ENCODE data around the gene CHCHD2. TPM values are rescaled to one million over a fixed set of nuclear protein-coding genes. Genes with fewer than 3 reads are reported as not detected.

Gene CHCHD2
- total RNA-seq, 3 donors from 2014 or later: 233 to 287 (median 282) TPM

DNA sequence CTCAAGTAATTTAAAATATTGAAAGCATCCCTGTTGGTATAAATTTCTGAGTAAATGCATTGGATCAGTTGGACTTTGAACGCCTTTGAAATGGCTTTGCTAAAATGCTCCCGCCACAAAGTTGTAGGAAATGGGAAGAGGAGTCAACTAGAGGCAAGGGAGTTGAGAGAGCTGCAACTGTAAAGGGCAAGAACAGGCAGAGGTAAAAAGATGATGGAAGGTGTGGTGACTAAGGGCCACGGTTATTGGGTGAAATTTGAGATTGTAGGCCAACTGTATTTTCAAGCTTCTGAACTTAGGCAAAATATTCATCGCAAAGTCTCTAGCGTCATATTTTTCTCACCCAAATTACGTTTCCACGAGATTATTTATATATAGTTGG is 42.8 kb downstream of the CHCHD2 start:
- intact Hi-C loops (cut with DNase I, micrococcal nuclease): no loop called here
- no peaks in the 10 kb centered on the region for H3K9me3 ChIP-seq
- TF ChIP-seq, protein P1, sequence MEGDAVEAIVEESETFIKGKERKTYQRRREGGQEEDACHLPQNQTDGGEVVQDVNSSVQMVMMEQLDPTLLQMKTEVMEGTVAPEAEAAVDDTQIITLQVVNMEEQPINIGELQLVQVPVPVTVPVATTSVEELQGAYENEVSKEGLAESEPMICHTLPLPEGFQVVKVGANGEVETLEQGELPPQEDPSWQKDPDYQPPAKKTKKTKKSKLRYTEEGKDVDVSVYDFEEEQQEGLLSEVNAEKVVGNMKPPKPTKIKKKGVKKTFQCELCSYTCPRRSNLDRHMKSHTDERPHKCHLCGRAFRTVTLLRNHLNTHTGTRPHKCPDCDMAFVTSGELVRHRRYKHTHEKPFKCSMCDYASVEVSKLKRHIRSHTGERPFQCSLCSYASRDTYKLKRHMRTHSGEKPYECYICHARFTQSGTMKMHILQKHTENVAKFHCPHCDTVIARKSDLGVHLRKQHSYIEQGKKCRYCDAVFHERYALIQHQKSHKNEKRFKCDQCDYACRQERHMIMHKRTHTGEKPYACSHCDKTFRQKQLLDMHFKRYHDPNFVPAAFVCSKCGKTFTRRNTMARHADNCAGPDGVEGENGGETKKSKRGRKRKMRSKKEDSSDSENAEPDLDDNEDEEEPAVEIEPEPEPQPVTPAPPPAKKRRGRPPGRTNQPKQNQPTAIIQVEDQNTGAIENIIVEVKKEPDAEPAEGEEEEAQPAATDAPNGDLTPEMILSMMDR (IDR thresholded peaks at IDR 0.05): no peak
- peaks cover 5% of the 10 kb centered on the region for H3K4me1 ChIP-seq (ENCODE audit: low read depth)
- no peak for ATAC-seq
- no peaks in the 10 kb centered on the region for H3K36me3 ChIP-seq (ENCODE audit: low read depth)
- H3K4me3 ChIP-seq: no peak overlapping the region
- no peak for DNase-seq

DNA sequence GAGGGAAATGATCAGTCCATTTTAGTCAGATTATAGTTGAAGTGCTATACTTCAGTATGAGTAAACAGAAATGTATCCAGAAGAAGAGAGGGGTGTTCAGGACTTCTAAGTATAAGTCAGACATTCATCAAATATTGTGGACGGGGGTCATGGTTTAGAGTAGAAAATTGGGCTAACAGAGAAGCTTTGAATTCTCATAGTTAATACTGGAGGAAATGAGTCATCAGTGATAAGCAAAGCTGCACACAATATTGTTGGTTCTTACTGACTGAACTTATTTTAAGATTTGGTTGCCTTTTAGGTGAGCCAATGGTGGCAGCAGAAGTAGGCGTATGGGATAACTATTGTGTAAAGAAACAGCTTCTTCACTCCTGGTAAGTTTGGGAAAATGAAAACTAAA is 43.9 kb downstream of the CHCHD2 start:
- ATAC-seq (no peak), DNase-seq (no peak)
- H3K4me1 ChIP-seq (ENCODE audit: low read depth): peaks cover 5% of the 10 kb centered on the region
- intact Hi-C loops (cut with DNase I, micrococcal nuclease): no loop called here
- H3K36me3 ChIP-seq (ENCODE audit: low read depth): peaks cover 11% of the 10 kb centered on the region
- no peaks in the 10 kb centered on the region for H3K9me3 ChIP-seq
- TF ChIP-seq, protein P1 (IDR thresholded peaks at IDR 0.05): no peak
- no peak overlapping the region for H3K4me3 ChIP-seq

DNA sequence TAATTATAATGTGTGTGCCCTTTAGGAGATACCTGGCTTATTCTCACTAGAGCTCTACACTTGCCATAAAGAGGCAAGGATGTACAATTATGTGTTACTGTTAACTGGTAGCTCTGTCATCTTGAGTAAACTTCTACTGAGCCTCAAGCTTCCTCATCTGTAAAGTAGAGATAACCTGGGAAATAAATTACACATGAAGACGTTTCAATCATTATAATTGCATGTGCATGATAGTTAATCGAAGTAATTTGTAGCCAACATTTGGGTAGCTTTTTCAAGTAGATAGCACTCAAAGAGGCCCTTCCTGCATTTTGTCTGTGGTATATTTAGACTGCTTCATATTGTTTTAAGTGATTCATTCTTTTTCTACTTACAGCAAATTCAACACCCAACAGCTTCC is 52.3 kb downstream of the CHCHD2 start:
- TF ChIP-seq, protein P1 (IDR thresholded peaks at IDR 0.05): no peak
- H3K4me3 ChIP-seq: no peak overlapping the region
- no peaks in the 10 kb centered on the region for H3K9me3 ChIP-seq
- intact Hi-C loops (cut with DNase I, micrococcal nuclease): no loop called here
- no peak for ATAC-seq
- no peak for DNase-seq
- peaks cover 24% of the 10 kb centered on the region for H3K4me1 ChIP-seq (ENCODE audit: low read depth)
- peaks cover 15% of the 10 kb centered on the region for H3K36me3 ChIP-seq (ENCODE audit: low read depth)

DNA sequence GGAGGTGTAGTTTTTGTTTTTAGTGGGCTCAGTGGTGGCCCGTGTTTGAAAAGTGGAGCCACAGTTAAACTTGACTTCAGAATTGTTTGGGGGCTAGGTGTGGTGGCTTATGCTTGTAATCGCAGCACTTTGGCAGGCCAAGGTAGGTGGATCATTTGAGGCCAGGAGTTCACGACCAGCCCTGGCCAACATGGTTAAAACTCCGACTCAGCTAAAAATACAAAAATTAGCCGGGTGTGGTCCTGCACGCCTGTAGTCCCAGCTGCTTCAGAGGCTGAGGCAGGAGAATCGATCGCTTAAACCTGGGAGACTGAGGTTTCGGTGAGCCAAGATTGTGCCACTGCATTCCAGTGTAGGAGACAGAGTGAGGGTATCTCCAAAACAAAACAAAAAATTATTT is 52.9 kb downstream of the CHCHD2 start:
- H3K36me3 ChIP-seq (ENCODE audit: low read depth): peaks cover 15% of the 10 kb centered on the region
- intact Hi-C loops (cut with DNase I, micrococcal nuclease): no loop called here
- TF ChIP-seq, protein P1 (IDR thresholded peaks at IDR 0.05): no peak
- DNase-seq (no peak), ATAC-seq (no peak)
- H3K4me1 ChIP-seq (ENCODE audit: low read depth): peaks cover 24% of the 10 kb centered on the region
- no peaks in the 10 kb centered on the region for H3K9me3 ChIP-seq
- no peak overlapping the region for H3K4me3 ChIP-seq

Other genes with a start within 250 kb of the CHCHD2 start
- not detected for gene SEPTIN14, start 243.7 kb downstream of the CHCHD2 start, total RNA-seq
- gene ZNF713, start 219.0 kb downstream of the CHCHD2 start, total RNA-seq: 1 to 10 TPM; 2.0 to 4.3 (median 2.1) TPM
- 10 to 100 TPM; 11.5 to 14.3 (median 11.5) TPM for gene MRPS17, start 154.6 kb downstream of the CHCHD2 start, total RNA-seq
- gene NIPSNAP2, start 141.9 kb downstream of the CHCHD2 start, total RNA-seq: 100 to 1,000 TPM in 1 of 3 donors, 10 to 100 TPM in 2; 59.4 to 101 (median 60.8) TPM
- 10 to 100 TPM in 2 of 3 donors, 1 to 10 TPM in 1; 8.0 to 12.0 (median 11.4) TPM for gene PSPH, start 55.0 kb downstream of the CHCHD2 start, total RNA-seq
- 10 to 100 TPM; 62.7 to 92.1 (median 83.4) TPM for gene CCT6A, start 54.7 kb downstream of the CHCHD2 start, total RNA-seq
- 100 to 1,000 TPM in 2 of 3 donors, 10 to 100 TPM in 1; 91.6 to 122 (median 101) TPM for gene SUMF2, start 42.2 kb downstream of the CHCHD2 start, total RNA-seq
- 10 to 100 TPM in 1 of 3 donors, 1 to 10 TPM in 1, under 1 TPM in 1; 0.58 to 11.6 (median 2.0) TPM for gene PHKG1, start 13.5 kb downstream of the CHCHD2 start, total RNA-seq
- gene NUPR2, start 9.9 kb upstream of the CHCHD2 start, total RNA-seq: 1 to 10 TPM in 2 of 3 donors, not detected in 1; 1.1 to 1.6 TPM

All from mucosa of descending colon (tissue), 3 donors.